ENCODE data around the gene CEP70.

DNA sequence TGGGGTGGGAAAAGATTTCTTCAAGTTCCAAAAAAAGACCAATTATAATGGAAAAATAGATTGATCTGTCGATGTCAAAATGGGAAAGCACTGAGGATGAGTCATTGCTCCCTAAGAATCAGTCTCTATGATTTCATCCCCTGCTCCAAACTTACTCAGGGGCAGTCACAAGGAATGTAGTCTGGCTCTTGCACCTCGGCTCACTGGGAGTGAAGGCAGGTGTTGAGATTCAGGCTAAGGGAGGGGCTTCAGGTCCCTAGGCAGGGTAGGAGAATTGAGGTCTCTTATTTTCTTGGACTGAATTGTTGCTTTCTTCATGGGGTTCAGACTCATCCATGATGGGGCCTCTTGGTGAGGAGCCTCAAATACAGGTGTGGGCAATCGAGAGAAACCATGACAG, 145.4 kb downstream of the CEP70 start:
- TF ChIP-seq, protein P1, sequence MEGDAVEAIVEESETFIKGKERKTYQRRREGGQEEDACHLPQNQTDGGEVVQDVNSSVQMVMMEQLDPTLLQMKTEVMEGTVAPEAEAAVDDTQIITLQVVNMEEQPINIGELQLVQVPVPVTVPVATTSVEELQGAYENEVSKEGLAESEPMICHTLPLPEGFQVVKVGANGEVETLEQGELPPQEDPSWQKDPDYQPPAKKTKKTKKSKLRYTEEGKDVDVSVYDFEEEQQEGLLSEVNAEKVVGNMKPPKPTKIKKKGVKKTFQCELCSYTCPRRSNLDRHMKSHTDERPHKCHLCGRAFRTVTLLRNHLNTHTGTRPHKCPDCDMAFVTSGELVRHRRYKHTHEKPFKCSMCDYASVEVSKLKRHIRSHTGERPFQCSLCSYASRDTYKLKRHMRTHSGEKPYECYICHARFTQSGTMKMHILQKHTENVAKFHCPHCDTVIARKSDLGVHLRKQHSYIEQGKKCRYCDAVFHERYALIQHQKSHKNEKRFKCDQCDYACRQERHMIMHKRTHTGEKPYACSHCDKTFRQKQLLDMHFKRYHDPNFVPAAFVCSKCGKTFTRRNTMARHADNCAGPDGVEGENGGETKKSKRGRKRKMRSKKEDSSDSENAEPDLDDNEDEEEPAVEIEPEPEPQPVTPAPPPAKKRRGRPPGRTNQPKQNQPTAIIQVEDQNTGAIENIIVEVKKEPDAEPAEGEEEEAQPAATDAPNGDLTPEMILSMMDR (IDR thresholded peaks at IDR 0.05): no peak
- TF ChIP-seq EZH2 (IDR thresholded peaks at IDR 0.05; ENCODE audit: borderline replicate concordance, insufficient read depth, low read depth, low read length, poor library complexity, severe bottlenecking): no peak

Data from B cell (primary cell).